Ovary (tissue), 3 donors: Measurements from ENCODE around the gene RAD23B.

Experiments
- CTCF ChIP-seq, 3 donors: fragments of 450-650 bp in 2 of 3; fragments of 200-600 bp in 1 of 3; IDR thresholded peaks; one replicate each; pipeline versions ENCODE4 v1.5.1 to v1.8.0; 2016 to 2022; ENCODE audit warnings: antibody characterized with exemption in 3 of 3, mild to moderate bottlenecking in 1 of 3
- POLR2A ChIP-seq: fragments of 450-650 bp; IDR thresholded peaks from one replicate; pipeline ENCODE4 v1.6.1; 2017; ENCODE audit warnings: antibody characterized with exemption, mild to moderate bottlenecking, moderate library complexity
- donor health status: DM: no; HTN: no; CAD: no.

GRCh38 chr9:107249131-107249533, 33.9 kb upstream of the RAD23B start:
- TF ChIP-seq CTCF (IDR thresholded peaks at IDR 0.05) = no peak
- TF ChIP-seq POLR2A = no peak
